SK-N-SH (cell line): ENCODE results near the gene METTL24. TPM values are rescaled to one million over a fixed set of nuclear protein-coding genes. Genes with fewer than 3 reads are reported as not detected.

Experiments used
- CTCF ChIA-PET: fragments of 300-600, 350-600 bp; formaldehyde crosslinking; extraction: SDS; loops from one replicate; lab custom pipeline; 2021; lab: Yijun Ruan, JAX
- POLR2A ChIA-PET: fragments of 350-600 bp; sonication (Branson Sonifier 250); formaldehyde crosslinking; extraction: SDS; loops from one replicate; lab custom pipeline; 2020; ENCODE audit warnings: antibody characterized with exemption, inconsistent platforms; lab: Yijun Ruan, JAX
- DNase-seq: peaks from one replicate; pipeline ENCODE4 v3.0.0; 2012
- H2AFZ ChIP-seq: fragments of 200-600 bp; sonication (generic); 2 replicates; pipeline ENCODE4 v1.8.1; 2016; ENCODE audit warnings: antibody characterized with exemption, mild to moderate bottlenecking, low read depth
- H3F3A ChIP-seq: fragments of 200-600 bp; sonication (generic); replicated peaks from 2 replicates; pipeline ENCODE3; 2016; ENCODE audit warnings: antibody characterized with exemption, mild to moderate bottlenecking; ENCODE audit not compliant: insufficient read depth
- H3K27ac ChIP-seq, 2 experiments: fragments of 200-500 bp in 1 of 2; fragments of 200-600 bp in 1 of 2; sonication (Bioruptor generic) in 1 of 2; sonication (generic), shearing (Covaris generic) in 1 of 2; 2 replicates each; pipeline versions ENCODE4 v1.5.1 to v1.6.1; 2014 to 2016; ENCODE audit warnings: low read depth in 2 of 2, inconsistent platforms in 1 of 2, low read length in 1 of 2, mild to moderate bottlenecking in 1 of 2, mixed read lengths in 1 of 2
- H3K27me3 ChIP-seq: fragments of 200-600 bp; sonication (generic), shearing (Covaris generic); 2 replicates; pipeline ENCODE4 v1.6.1; 2016; ENCODE audit warnings: mixed run types; ENCODE audit not compliant: insufficient read depth
- H3K36me3 ChIP-seq, 2 experiments: fragments of 200-500 bp in 1 of 2; fragments of 200-600 bp in 1 of 2; sonication (Bioruptor generic) in 1 of 2; sonication (generic) in 1 of 2; replicated peaks in 1 of 2; 2 replicates each; pipeline versions ENCODE3 to v1.5.1; 2014 to 2016; ENCODE audit warnings: low read length in 1 of 2, mild to moderate bottlenecking in 1 of 2; ENCODE audit not compliant: insufficient read depth in 2 of 2, control insufficient read depth in 1 of 2
- H3K4me1 ChIP-seq, 2 experiments: fragments of 200-500 bp in 1 of 2; fragments of 200-600 bp in 1 of 2; sonication (Bioruptor generic) in 1 of 2; sonication (generic), shearing (Covaris generic) in 1 of 2; 2 replicates each; pipeline versions ENCODE4 v1.5.1 to v1.6.1; 2014 to 2016; ENCODE audit warnings: low read depth in 1 of 2, low read length in 1 of 2, mixed run types in 1 of 2; ENCODE audit not compliant: insufficient read depth in 2 of 2, control insufficient read depth in 1 of 2
- H3K4me2 ChIP-seq: fragments of 200-600 bp; sonication (generic), shearing (Covaris generic); 2 replicates; pipeline ENCODE4 v1.6.1; 2017; ENCODE audit warnings: mixed run types
- H3K4me3 ChIP-seq, 2 experiments: fragments of 200-500 bp in 1 of 2; fragments of 200-600 bp in 1 of 2; sonication (Bioruptor generic) in 1 of 2; sonication (generic), shearing (Covaris generic) in 1 of 2; 2 replicates each; pipeline versions ENCODE4 v1.5.1 to v1.8.1; 2014 to 2016; ENCODE audit warnings: low read depth in 2 of 2, inconsistent platforms in 1 of 2, low read length in 1 of 2, mild to moderate bottlenecking in 1 of 2, mixed read lengths in 1 of 2, moderate library complexity in 1 of 2
- H3K79me2 ChIP-seq: fragments of 200-600 bp; sonication (generic); 2 replicates; pipeline ENCODE4 v1.8.1; 2017; ENCODE audit warnings: mild to moderate bottlenecking; ENCODE audit not compliant: insufficient read depth
- H3K9ac ChIP-seq: fragments of 200-600 bp; sonication (generic); 2 replicates; pipeline ENCODE4 v1.6.1; 2017; ENCODE audit warnings: mixed run types
- H3K9me2 ChIP-seq: fragments of 200-600 bp; sonication (generic); 2 replicates; pipeline ENCODE4 v1.6.1; 2017; ENCODE audit warnings: mixed run types
- H3K9me3 ChIP-seq: fragments of 200-600 bp; sonication (generic); 2 replicates; pipeline ENCODE4 v1.6.1; 2017; ENCODE audit warnings: mixed run types, mild to moderate bottlenecking, moderate library complexity
- H4K20me1 ChIP-seq: fragments of 200-600 bp; sonication (generic); 2 replicates; pipeline ENCODE4 v1.6.1; 2017; ENCODE audit warnings: mild to moderate bottlenecking, mixed run types; ENCODE audit not compliant: insufficient read depth
- EP300 ChIP-seq, 2 experiments: IDR thresholded peaks; 2 replicates each; pipeline versions ENCODE4 v1.4.0 to v1.6.1; 2012; ENCODE audit warnings: borderline replicate concordance in 1 of 2, low read depth in 1 of 2, low read length in 1 of 2
- EZH2phosphoT487 ChIP-seq: fragments of 200-600 bp; sonication (generic); IDR thresholded peaks from 2 replicates; pipeline ENCODE4 v1.6.1; 2017; ENCODE audit warnings: low read depth, mixed run types, mild to moderate bottlenecking, antibody characterized with exemption, moderate library complexity, borderline replicate concordance
- FOXJ3 ChIP-seq: sonication (generic); formaldehyde crosslinking; IDR thresholded peaks from 2 replicates; pipeline ENCODE4 v1.5.1; 2020; ENCODE audit warnings: mild to moderate bottlenecking, missing genetic modification reagents
- FOXM1 ChIP-seq: IDR thresholded peaks from 2 replicates; pipeline ENCODE4 v1.4.0; 2012; ENCODE audit warnings: low read depth, mild to moderate bottlenecking
- GABPA ChIP-seq: IDR thresholded peaks from 2 replicates; pipeline ENCODE4 v1.4.0; 2012; ENCODE audit warnings: low read depth, mild to moderate bottlenecking
- JUND ChIP-seq: IDR thresholded peaks from 2 replicates; pipeline ENCODE4 v1.4.0; 2012
- MEF2A ChIP-seq: IDR thresholded peaks from 2 replicates; pipeline ENCODE4 v1.4.0; 2012; ENCODE audit warnings: low read depth, borderline replicate concordance
- RCOR1 ChIP-seq: fragments of 150-350 bp; IDR thresholded peaks from 2 replicates; pipeline ENCODE4 v1.6.1; 2017; ENCODE audit warnings: antibody characterized with exemption, low read length
- TAF1 ChIP-seq: IDR thresholded peaks from 2 replicates; pipeline ENCODE4 v1.6.1; 2012; ENCODE audit warnings: low read depth, mild to moderate bottlenecking, low read length, moderate library complexity, borderline replicate concordance
- YY1 ChIP-seq: IDR thresholded peaks from 2 replicates; pipeline ENCODE4 v1.4.0; 2012; ENCODE audit warnings: low read depth, mild to moderate bottlenecking
- WGBS: methylation state at CpG from one replicate; pipeline ENCODE4 v1.1.6; 2017; ENCODE audit warnings: low lambda C conversion rate; 5-methylcytosine and 5-hydroxymethylcytosine counted together
- polyA plus RNA-seq, 3 experiments: library from polyadenylated mRNA; depleted of rRNA; stranded (reverse); fragments of >200 nt; gene quantifications; 2 replicates each; pipeline ENCODE4 v1.2.3, GENCODE V29; 2012
- TF ChIP-seq, protein P1 (sequence below): IDR thresholded peaks from 2 replicates; pipeline ENCODE4 v1.6.1; 2012; ENCODE audit warnings: mild to moderate bottlenecking, low read depth, low read length, moderate library complexity
- TF ChIP-seq, protein P2 (sequence below): IDR thresholded peaks from 2 replicates; pipeline ENCODE4; 2012
- TF ChIP-seq, protein P3 (sequence below): fragments of 150-350 bp; IDR thresholded peaks from 2 replicates; pipeline ENCODE4 v1.6.1; 2017; ENCODE audit warnings: antibody characterized with exemption, low read length, low read depth, borderline replicate concordance
- TF ChIP-seq, protein P4 (sequence below): fragments of 150-350 bp; IDR thresholded peaks from 2 replicates; pipeline ENCODE4 v1.6.1; 2016; ENCODE audit warnings: mild to moderate bottlenecking, low read depth, low read length

The METTL24 gene
- polyA plus RNA-seq, 1 of the 3 experiments (the other 2 are of a cell fraction), result not detected

DNA sequence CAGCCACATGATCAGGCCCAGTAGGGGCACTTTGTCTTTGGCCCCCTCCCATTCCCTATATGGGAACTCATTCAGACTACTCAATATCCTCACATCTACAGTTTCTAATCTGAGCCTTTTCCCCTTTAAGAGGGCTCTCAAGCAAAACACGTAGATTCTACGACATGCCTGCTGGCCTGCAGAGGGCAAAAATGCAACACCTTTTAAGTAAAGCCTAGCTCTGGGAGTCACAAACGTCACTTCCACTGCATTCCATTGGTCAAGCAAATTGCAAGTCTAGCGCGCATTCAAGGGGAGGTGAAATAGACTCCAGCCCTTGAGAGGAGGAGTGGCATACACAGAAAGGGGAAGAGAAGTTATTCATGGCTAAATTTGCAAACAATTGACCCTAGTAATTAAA is 107.3 kb downstream of the METTL24 start:
- Histone ChIP-seq H2AFZ (no peak overlapping the region), H3K4me3 (no peak overlapping the region), H4K20me1 (no peaks in the 10 kb centered on the region), H3F3A (no peaks in the 10 kb centered on the region), H3K9me3 (no peaks in the 10 kb centered on the region), H3K4me1 (no peaks in the 10 kb centered on the region), H3K36me3 (no peaks in the 10 kb centered on the region), H3K27me3 (no peaks in the 10 kb centered on the region), H3K79me2 (no peaks in the 10 kb centered on the region), H3K4me2 (no peak overlapping the region), H3K27ac (no peak overlapping the region), H3K9ac (no peak overlapping the region), H3K9me2 (no peaks in the 10 kb centered on the region)
- CTCF ChIA-PET, result no interaction called here
- DNase-seq, result no peak
- TF ChIP-seq RCOR1 (no peak), TAF1 (no peak), GABPA (no peak), JUND (no peak)
- TF ChIP-seq, protein P1, sequence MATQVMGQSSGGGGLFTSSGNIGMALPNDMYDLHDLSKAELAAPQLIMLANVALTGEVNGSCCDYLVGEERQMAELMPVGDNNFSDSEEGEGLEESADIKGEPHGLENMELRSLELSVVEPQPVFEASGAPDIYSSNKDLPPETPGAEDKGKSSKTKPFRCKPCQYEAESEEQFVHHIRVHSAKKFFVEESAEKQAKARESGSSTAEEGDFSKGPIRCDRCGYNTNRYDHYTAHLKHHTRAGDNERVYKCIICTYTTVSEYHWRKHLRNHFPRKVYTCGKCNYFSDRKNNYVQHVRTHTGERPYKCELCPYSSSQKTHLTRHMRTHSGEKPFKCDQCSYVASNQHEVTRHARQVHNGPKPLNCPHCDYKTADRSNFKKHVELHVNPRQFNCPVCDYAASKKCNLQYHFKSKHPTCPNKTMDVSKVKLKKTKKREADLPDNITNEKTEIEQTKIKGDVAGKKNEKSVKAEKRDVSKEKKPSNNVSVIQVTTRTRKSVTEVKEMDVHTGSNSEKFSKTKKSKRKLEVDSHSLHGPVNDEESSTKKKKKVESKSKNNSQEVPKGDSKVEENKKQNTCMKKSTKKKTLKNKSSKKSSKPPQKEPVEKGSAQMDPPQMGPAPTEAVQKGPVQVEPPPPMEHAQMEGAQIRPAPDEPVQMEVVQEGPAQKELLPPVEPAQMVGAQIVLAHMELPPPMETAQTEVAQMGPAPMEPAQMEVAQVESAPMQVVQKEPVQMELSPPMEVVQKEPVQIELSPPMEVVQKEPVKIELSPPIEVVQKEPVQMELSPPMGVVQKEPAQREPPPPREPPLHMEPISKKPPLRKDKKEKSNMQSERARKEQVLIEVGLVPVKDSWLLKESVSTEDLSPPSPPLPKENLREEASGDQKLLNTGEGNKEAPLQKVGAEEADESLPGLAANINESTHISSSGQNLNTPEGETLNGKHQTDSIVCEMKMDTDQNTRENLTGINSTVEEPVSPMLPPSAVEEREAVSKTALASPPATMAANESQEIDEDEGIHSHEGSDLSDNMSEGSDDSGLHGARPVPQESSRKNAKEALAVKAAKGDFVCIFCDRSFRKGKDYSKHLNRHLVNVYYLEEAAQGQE, result no peak
- 68% methylated on average over 5 of the region's 5 CpGs for WGBS
- POLR2A ChIA-PET, result no interaction called here

DNA sequence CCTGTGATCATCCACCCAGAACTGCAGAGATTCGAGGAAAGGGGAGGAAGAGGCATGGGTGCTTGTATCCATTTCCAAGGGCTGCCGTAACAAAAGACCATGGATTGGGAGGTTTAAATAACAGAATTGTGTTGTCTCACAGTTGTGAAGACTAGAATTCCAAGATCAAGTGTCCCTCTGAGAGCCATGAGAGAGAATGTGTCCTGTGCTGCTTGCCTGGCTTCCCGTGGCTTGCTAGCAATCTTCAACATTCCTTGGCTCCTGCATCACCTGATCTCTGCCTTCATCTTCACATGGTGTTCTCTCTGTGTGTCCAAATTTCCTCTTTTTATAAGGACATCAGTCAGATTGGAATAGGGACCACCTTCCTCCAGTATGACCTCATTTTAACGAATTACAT is 108.1 kb downstream of the METTL24 start:
- H3K9me2 ChIP-seq, result no peaks in the 10 kb centered on the region
- no peak overlapping the region for H3K4me2 ChIP-seq
- H3K4me1 ChIP-seq, result no peaks in the 10 kb centered on the region
- H3K36me3 ChIP-seq, result no peaks in the 10 kb centered on the region
- no peaks in the 10 kb centered on the region for H4K20me1 ChIP-seq
- CTCF ChIA-PET, result no interaction called here
- POLR2A ChIA-PET, result no interaction called here
- H3K9me3 ChIP-seq, result no peaks in the 10 kb centered on the region
- WGBS, result 62% methylated on average over 4 of the region's 4 CpGs
- TF ChIP-seq FOXM1, result no peak
- no peak for TF ChIP-seq YY1
- TF ChIP-seq, protein P2, sequence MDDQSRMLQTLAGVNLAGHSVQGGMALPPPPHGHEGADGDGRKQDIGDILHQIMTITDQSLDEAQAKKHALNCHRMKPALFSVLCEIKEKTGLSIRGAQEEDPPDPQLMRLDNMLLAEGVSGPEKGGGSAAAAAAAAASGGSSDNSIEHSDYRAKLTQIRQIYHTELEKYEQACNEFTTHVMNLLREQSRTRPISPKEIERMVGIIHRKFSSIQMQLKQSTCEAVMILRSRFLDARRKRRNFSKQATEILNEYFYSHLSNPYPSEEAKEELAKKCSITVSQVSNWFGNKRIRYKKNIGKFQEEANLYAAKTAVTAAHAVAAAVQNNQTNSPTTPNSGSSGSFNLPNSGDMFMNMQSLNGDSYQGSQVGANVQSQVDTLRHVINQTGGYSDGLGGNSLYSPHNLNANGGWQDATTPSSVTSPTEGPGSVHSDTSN, result no peak
- TF ChIP-seq MEF2A, result no peak
- TF ChIP-seq, protein P3, sequence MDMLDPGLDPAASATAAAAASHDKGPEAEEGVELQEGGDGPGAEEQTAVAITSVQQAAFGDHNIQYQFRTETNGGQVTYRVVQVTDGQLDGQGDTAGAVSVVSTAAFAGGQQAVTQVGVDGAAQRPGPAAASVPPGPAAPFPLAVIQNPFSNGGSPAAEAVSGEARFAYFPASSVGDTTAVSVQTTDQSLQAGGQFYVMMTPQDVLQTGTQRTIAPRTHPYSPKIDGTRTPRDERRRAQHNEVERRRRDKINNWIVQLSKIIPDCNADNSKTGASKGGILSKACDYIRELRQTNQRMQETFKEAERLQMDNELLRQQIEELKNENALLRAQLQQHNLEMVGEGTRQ, result no peak
- TF ChIP-seq GABPA, result no peak
- no peak for TF ChIP-seq EZH2phosphoT487
- no peak for TF ChIP-seq EP300 (IDR thresholded peaks at IDR 0.05; ENCODE audit: borderline replicate concordance in 1 of 2, low read depth in 1 of 2, low read length in 1 of 2)
- TF ChIP-seq, protein P4, sequence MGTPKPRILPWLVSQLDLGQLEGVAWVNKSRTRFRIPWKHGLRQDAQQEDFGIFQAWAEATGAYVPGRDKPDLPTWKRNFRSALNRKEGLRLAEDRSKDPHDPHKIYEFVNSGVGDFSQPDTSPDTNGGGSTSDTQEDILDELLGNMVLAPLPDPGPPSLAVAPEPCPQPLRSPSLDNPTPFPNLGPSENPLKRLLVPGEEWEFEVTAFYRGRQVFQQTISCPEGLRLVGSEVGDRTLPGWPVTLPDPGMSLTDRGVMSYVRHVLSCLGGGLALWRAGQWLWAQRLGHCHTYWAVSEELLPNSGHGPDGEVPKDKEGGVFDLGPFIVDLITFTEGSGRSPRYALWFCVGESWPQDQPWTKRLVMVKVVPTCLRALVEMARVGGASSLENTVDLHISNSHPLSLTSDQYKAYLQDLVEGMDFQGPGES, result no peak
- no peak for TF ChIP-seq TAF1
- TF ChIP-seq FOXJ3, result no peak
- TF ChIP-seq, all 33 proteins: peak for 0
- H3K9ac ChIP-seq, result no peak overlapping the region
- H3K4me3 ChIP-seq, result no peak overlapping the region
- H3K79me2 ChIP-seq, result no peaks in the 10 kb centered on the region
- no peak overlapping the region for H3K27ac ChIP-seq
- no peak for DNase-seq
- H2AFZ ChIP-seq, result no peak overlapping the region
- H3K27me3 ChIP-seq, result no peaks in the 10 kb centered on the region
- no peaks in the 10 kb centered on the region for H3F3A ChIP-seq
